ENCODE data around the gene ZNF888. TPM values are rescaled to one million over a fixed set of nuclear protein-coding genes. Genes with fewer than 3 reads are reported as not detected.

The ZNF888 gene
- total and polyA plus RNA-seq, 9 of the 15 experiments (the other 6 are each of a cell fraction or from before 2014, with no cell fraction given): 1.6 to 13.3 (median 9.9) TPM

- TF ChIP-seq POLR2AphosphoS5 (IDR thresholded peaks at IDR 0.05; ENCODE audit: control insufficient read depth, insufficient read depth, low read depth, low read length): no peak
- no peak for TF ChIP-seq ZNF212 (CRISPR knock-in tag; IDR thresholded peaks at IDR 0.05)
- no peak for TF ChIP-seq NKRF (IDR thresholded peaks at IDR 0.05; ENCODE audit: borderline replicate concordance)
- TF ChIP-seq ZNF140 (CRISPR knock-in tag; IDR thresholded peaks at IDR 0.05): no peak
- TF ChIP-seq HNRNPH1 (optimal IDR thresholded peaks at IDR 0.05; ENCODE audit: low read depth, low read length): no peak
- TF ChIP-seq BRD9 (IDR thresholded peaks at IDR 0.05; ENCODE audit: low read depth, partially characterized antibody): peak; percentile 2
- no peak for TF ChIP-seq YY1 (IDR thresholded peaks at IDR 0.05; ENCODE audit: borderline replicate concordance in 1 of 3, control insufficient read depth in 1 of 3, extremely low read depth in 1 of 3, insufficient read depth in 3 of 3, insufficient read length in 1 of 3, insufficient replicate concordance in 2 of 3, low read depth in 1 of 3, low read length in 2 of 3)
- TF ChIP-seq E2F6 (IDR thresholded peaks at IDR 0.05; ENCODE audit: borderline replicate concordance in 1 of 2, extremely low read depth in 1 of 2, insufficient read depth in 1 of 2, insufficient read length in 1 of 2, low read depth in 1 of 2, low read length in 1 of 2, poor library complexity in 1 of 2, severe bottlenecking in 1 of 2): peak; percentile 51 to 90
- TF ChIP-seq MGA (IDR thresholded peaks at IDR 0.05): peak; percentile 74
- TF ChIP-seq L3MBTL2 (IDR thresholded peaks at IDR 0.05): peak; percentile 51; the same call in 1 of the 2 replicates
- 0 out of 4 replicates have a peak, but pooled peaks of 1 of the 2 experiments have one; percentile 7 for TF ChIP-seq MAZ (CRISPR knock-in tag; conservative IDR thresholded peaks at IDR 0.05 in 1 of 2, IDR thresholded peaks at IDR 0.05 in 1 of 2)
Measured at GRCh38 chr19:52941941-52942385, 18.7 kb upstream of the ZNF888 start (continued).
